HG03575 (cell line): ENCODE data around the gene SMC1B.
"Not testable (repeated sequence)": the region's sequence is repeated elsewhere in the genome, so short reads cannot be mapped to it uniquely, and the experiment has no call there.

ENCODE experiments used
- ATAC-seq: cut with Tn5 transposase; IDR thresholded peaks from one replicate; pipeline ENCODE4 v1.9.1; 2021; ENCODE audit not compliant: unreplicated experiment, insufficient number of reproducible peaks, low FRiP score; ENCODE audit errors: extremely low read depth

The SMC1B gene

DNA sequence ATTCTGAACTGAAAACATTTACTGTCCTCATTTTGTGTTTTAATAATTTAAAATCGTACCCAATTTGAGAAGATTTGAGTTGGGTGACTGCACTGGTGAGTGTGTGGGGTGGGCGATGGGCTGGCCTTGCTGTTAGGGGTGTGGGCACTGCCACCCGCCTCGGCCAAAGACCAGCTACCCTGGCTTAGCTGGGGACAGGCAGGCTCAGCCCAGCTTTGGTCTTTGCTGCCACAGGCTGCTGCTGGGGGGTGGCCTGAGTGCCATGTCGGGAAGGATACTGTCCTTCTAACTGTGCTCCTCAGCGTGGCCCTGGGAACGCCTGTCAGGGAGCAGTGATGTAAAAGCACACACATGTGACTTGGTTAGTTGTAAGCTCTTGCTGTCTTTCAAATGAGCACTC lies 81.4 kb downstream of the SMC1B start:
- no peak for ATAC-seq

GRCh38 chr22:45331486-45331885 lies 81.9 kb downstream of the SMC1B start:
- ATAC-seq, result no peak

DNA sequence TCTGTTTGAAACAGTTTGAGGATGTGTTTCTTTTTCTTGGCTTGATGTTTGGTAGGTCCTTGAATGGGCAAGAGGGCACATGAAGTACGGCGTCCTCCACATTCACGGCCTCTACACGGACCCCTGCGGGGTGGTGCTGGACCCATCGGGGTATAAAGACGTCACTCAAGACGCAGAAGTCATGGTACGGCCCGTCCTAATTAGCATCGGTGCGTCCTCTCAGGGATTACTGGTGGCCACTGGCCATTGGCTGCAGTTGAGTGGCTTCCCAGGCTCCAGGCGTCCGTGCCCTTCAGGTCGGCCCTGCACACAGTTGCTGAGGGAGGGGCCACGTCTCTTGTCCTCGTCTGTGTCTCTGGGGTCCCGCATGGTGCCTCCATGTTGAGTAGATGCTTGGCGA lies 82.9 kb downstream of the SMC1B start:
- no peak for ATAC-seq

- ATAC-seq, result no peak
These were observed 83.9 kb downstream of the SMC1B start for GRCh38 chr22:45329530-45329936.

GRCh38 chr22:45328822-45329529 lies 84.4 kb downstream of the SMC1B start:
- ATAC-seq, result no peak

DNA sequence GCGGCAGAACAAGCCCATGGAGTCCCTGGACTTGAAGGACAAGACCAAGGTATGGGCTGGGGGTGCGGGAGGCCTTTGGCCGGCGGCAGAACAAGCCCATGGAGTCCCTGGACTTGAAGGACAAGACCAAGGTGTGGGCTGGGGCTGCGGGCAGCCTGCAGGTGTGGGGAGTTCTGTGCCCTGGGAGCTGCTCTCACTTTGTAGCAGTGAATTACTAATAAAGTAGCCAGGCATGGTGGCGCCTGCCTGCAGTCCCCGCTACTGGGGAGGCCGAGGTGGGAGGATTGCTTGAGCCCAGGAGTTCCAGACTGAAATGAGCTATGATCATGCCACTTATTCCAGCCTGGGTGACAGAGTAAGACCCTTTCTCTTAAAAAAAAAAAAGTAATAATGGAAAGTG lies 85.1 kb downstream of the SMC1B start:
- not testable (repeated sequence) for ATAC-seq

GRCh38 chr22:45324311-45324711 lies 89.1 kb downstream of the SMC1B start:
- no peak for ATAC-seq

DNA sequence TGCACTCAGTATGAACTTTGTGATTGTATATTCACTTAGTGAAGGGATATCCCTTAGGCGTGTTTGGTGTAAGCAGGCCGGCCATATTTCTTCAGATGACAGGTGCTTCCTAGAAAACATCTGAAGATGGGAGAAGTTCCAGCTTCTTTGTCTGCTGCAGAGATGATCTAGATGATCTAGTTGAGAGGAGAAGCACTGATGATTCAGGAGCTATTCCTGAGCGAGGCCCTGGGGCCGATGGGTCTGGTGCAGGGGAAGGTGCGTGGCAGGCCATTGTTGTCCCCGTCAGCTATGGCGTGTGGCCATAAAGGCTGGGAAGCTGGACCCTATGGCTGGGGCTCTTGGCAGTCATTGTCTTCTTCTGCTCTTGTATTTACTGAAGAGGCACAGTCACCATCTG lies 89.7 kb downstream of the SMC1B start:
- no peak for ATAC-seq

DNA sequence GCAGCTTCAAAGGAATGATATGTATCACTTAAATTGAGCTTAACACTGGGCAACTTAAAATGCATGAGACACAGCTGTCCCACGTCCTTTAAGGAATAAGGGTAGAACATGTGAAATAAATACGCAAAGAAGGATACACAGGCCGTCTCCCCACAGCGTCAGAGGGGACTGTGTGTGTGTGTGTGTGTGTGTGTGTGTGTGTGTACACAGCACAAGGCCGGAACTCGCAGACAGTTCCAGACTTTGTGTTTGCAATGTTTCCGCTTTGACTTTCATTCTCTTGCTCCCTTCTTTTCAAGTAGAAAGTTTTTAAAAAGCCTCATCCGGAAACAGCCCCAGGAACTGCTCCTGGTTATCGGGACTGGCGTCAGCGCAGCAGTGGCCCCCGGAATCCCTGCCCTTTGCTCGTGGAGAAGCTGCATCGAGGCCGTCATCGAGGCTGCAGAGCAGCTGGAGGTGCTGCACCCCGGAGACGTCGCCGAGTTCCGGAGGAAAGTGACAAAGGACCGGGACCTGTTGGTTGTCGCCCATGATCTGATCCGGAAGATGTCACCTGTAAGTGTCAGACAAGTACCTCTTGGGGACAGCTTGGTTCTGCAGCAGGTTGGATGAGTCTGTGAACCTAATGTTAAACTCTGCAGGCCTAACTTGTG lies 90.4 kb downstream of the SMC1B start:
- ATAC-seq, result no peak

DNA sequence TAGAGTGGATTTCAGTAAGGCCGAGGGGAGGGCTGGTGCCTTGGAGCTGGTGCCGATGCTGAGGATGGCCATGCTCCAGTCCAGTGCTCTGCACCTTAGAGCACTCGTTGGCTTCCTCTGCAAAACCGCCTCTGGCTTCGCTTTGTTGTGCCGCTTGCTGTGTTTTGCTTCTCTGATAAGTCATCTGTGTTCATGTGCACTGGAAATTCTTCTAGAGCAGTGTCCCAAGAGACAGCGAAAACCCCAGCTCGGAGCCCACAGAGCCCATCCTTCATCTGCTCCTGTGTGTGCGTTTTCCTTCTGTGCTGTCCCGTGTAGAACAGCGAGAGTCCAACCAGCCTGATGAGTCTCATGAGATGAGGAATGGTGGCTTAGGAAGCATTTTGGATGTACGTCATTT lies 91.6 kb downstream of the SMC1B start:
- ATAC-seq, result no peak

- ATAC-seq, result no peak
These were observed 92.9 kb downstream of the SMC1B start for GRCh38 chr22:45320357-45320976.

- no peak for ATAC-seq
These were observed 94.1 kb downstream of the SMC1B start for GRCh38 chr22:45319324-45319685.

- no peak for ATAC-seq
These were observed 94.7 kb downstream of the SMC1B start for GRCh38 chr22:45318558-45319323.

- ATAC-seq, result no peak
These were observed 95.2 kb downstream of the SMC1B start for GRCh38 chr22:45318168-45318557.

DNA sequence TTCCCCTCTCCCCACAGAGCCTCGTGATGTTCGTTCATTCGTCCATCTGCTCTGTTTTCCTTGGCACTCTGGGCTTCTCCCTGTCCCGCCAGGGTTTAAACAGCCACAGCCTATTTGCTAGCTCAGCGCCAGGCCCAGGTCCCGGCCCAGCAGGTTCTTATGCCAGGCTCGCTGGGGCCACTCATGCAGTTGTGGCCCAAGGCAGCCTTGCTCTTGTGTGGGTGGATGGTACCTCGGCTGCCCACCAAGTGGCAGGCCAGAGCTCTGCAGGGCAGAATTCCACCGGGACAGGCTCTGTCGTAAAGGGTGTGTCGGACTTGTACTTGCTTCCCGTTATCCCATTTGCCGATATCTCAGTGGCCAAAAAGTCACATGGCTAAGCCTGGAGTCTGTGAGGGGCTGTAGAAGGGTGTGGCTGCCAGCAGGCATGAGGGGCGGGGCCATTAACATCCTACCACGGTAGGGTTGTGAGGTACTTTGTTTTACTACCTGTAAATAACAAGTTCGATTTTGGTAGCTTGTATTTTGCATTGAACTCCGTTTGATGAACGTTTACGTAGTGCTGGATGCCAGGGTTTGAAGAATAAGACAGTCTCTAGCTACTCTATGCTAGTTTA lies 95.7 kb downstream of the SMC1B start:
- ATAC-seq, result no peak

DNA sequence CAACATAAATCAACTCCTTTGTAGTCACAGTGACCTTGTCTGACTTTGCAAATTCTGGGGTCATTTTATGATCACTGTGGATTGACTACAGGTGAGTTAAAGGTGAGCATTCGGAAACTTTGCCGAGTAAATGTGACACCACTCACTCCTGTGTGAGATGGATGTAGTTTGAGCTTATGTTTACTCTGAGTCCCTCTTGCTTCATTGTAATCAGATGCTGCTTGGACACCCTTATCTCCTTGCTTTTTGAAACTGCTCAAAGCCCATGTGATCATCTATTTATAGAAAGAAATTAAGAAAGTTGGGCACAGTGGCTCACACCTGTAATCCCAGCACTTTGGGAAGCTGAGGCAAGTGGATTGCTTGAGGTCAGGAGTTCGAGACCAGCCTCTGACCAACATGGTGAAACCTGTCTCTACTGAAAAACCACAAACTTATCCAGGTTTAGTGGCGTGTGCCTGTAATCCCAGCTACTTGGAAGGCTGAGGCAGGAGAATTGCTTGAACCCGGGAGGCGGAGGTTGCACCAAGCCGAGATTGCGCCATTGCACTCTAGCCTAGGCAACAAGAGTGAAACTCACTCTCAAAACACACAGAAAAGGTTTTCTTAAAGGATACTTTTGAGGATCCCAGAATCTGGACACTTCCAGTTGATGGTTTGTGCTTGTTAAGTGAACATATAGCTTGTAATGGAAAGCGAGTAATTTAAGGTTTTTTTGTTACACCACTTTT lies 96.4 kb downstream of the SMC1B start:
- no peak for ATAC-seq

DNA sequence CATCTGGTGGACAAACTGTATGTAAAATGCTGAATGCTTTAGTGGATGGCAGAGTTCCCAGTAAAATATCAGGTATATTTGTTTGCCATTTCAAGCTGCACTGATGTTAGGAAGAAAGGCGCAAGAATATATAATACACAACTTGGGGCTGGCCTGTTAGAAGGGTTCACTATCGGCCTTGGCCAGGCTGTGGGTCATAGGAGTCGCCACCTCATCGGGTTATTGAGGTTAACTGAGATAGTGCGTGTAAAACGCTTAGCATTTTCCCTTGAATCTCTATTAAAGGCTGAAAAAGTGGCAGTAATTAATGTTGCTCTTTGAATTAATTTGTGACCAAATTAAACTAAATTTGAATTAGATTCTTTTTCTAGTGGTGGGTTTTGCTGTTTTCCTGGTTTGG lies 98.6 kb downstream of the SMC1B start:
- no peak for ATAC-seq

DNA sequence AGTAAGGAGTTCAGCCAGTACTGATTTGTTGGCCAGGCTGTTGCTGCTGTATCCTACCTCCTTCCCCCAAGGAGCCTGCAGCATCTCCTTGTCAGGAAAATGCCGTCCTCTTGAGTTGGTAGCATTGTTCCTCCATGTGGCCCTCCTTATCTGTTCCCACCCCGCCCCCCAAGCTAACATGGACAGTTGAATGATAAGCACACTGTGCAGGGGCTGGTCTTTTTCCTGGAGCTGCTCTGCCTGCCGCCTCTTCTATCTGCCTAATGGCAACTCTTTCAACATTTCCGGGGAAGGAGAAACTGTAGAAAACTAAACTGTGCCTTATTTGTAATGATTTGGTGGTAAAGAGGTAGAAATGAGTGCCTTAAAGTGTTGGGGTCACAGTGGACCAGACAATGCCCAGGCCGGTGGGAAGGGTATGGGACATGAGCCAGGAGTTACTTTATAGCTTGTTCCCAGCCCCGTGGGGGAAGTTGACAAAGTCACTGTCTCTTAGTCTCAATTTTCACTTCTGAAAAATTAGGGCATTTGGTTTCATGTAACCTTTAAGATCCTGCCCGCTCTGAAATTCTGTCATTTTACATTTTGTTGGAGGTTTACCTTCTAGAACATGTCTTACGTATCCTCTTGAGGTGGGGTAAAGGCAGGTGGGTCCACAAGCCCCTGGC lies 99.2 kb downstream of the SMC1B start:
- no peak for ATAC-seq
